NCI-H187 treated with DMSO at 0.1 percent for 48 hours (cell line): Measurements from ENCODE around the gene FMO2.

Source experiments
- DNase-seq: peaks from one replicate; lab custom pipeline; 2025; lab: John Stamatoyannopoulos, UW

Gene FMO2

DNA sequence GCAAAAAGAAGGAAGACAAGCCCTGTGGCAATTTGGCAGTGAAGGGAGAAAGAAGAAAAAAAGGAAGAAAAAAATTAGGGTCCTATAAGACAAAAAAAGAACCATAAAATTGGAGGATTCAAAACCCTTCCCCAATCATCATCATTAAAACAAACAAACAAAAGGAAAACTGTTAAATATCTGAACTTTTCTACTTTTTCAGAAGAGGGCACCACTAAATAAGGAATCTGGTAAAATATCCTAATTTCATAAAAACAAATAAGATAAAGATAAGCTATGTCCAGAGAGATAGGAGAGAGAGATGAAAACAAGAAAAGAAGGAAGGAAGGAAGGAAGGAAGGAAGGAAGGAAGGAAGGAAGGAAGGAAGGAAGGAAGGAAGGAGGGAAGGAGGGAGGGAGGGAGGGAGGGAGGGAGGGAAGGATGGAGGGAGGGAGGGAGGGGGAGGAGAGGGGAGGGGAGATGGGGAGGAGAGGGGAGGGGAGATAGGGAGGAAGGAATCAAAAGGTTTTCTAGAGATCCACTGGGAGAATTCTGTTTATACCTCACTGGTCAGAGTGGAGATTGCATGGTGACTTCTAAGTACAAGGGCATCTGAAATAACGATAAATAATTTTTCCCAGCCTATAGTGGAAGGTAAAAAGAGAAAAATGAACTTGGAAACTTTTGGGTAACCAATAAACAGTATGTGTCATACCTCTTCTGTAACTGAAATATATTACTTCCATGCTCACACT lies 10.4 kb upstream of the FMO2 start:
- no peak for DNase-seq

DNA sequence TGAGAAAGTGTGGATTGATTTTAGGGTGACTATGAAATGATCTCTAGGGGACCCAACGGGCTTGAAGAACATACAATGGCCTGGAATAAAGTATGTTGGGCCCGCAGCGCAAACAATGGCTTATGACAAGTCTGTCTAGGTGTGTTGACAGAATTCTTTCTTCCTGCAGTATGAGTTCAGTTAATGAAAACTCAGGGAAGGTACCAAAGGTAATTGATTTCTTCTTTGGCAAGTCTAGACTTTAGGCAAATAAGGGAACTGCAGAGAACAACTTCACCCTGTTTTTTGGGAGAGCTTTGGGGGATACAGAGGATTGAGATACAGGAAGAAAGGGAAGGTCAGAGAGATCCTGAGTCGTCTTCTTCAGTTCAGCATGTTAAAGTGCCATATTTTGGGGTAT lies 7.8 kb upstream of the FMO2 start:
- DNase-seq = no peak

GRCh38 chr1:171179318-171180227 lies 5.5 kb upstream of the FMO2 start:
- no peak for DNase-seq

- no peak for DNase-seq
Observed at GRCh38 chr1:171180670-171181069, 4.4 kb upstream of the FMO2 start.

- peak; percentile 83 for DNase-seq
Observed at GRCh38 chr1:171188388-171189266, 3.5 kb downstream of the FMO2 start.

DNA sequence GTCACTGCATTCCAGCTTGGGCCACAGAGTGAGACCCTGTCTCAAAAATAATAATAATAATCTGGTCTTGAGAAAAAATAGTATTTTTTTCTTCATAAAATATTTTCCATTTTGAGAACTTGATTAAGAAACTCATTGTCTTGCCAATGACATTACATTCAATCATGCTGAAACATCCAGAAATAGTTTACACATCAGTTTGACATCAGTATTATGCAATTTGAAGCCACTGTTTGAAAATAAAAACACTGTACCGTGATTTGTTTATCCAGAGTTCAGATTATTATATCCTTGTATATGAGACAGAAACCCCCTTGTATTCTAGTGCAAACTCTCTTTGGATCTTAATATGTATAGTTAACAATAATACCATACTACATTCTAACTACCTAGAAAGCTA lies 6.9 kb downstream of the FMO2 start:
- DNase-seq = no peak

- no peak for DNase-seq
Observed at GRCh38 chr1:171195767-171196166, 10.7 kb downstream of the FMO2 start.

DNA sequence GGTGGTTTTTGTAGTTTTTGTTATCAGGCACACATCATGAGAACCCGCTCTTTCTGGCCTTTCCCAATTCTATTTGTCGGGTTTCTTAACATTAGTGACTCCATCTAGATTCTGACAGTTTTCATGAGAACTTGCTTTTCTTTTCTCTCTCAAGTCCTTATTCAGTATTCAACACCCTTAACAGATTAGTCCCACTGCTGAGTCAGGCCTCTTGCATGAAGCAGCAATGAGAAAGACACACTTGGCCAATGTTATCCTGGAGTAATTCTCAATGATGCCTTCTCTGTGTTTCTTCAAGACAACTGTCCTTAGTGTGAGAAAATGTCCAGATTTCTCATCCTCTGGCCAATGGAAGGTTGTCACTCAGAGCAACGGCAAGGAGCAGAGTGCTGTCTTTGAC lies 11.3 kb downstream of the FMO2 start:
- DNase-seq = no peak

DNA sequence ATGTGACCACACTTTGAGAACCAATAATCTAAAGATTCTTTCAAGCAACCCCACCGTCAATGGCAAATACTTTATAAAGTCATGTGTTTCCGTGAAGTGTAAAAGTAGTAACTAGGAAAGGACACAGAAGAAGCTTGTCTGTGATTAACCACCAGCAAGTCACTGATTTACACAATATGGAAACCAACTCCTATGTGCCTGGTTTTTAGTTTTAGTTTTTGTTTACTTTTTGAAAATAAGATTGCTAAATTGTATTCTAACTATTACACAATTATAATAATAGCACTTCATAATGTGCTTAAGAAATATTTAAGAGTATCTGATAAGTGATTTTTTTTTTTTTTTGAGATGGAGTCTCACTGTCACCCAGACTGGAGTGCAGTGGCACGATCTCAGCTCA lies 13.0 kb downstream of the FMO2 start:
- DNase-seq = no peak

GRCh38 chr1:171204296-171204695 lies 19.2 kb downstream of the FMO2 start:
- DNase-seq = no peak

- no peak for DNase-seq
Observed at GRCh38 chr1:171206204-171206977, 21.3 kb downstream of the FMO2 start.

DNA sequence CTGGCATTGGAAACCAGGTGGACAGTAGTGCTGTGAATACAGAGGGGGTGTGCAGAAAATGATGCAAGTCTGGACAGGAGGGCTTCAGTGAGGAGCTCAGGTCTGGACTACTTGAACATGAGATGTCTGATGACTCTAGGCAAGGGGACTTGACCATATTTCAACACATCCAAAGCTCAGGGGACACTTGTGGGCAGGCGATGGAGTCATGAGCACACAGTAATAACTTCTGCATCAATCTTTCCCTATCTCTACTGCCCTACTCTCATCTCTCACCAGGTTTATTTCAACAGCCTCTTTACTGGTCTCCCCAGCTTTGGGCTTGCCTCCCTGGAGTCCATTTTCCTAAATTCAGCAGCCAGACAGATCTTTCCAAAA lies 21.9 kb downstream of the FMO2 start:
- no peak for DNase-seq

- no peak for DNase-seq
Observed at GRCh38 chr1:171207377-171207776, 22.3 kb downstream of the FMO2 start.

- DNase-seq = no peak
Observed at GRCh38 chr1:171210355-171210754, 25.3 kb downstream of the FMO2 start.

- no peak for DNase-seq
Observed at GRCh38 chr1:171212607-171213351, 27.7 kb downstream of the FMO2 start.

DNA sequence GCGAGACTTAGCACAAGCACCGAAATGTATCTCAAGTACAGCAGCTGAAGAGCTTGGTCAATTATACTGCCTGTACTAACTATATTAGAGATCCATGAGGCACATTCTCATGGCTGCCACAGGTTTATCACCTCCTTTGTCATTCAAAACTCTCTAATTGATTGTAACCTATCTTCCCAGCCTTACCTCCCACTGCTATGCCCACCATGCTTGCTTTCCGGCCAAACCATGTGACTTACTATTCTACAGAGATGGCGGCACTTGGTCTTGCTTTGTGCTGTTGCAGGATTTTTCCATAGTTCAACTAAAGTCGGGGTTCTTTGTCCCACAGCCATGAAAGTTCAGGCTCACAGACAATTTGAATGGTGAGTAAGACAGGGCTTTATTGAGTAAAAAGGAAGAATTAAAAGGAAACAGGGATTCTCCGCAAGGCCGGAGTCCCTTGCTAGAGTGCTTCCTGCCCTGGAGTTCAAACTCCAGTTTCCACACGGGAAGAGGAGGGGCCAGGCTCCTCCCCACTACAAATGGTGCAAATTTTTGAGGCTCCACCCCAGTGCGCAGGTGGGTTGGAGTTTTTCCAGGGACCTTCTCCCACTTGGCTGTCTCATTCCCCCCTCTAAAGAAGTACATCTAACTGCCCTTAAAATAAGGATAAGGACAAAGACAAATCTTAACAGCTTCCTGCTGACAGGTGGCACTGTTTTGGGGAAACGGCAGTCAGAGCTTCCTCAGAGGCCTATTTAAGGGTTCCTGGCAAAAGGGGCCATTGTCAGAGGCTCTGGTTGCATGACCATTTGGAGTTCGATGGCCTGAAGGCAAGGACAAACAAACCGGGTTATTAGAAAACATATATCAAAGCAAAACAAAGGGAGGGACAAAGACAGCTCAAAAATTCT lies 28.7 kb downstream of the FMO2 start:
- no peak for DNase-seq

DNA sequence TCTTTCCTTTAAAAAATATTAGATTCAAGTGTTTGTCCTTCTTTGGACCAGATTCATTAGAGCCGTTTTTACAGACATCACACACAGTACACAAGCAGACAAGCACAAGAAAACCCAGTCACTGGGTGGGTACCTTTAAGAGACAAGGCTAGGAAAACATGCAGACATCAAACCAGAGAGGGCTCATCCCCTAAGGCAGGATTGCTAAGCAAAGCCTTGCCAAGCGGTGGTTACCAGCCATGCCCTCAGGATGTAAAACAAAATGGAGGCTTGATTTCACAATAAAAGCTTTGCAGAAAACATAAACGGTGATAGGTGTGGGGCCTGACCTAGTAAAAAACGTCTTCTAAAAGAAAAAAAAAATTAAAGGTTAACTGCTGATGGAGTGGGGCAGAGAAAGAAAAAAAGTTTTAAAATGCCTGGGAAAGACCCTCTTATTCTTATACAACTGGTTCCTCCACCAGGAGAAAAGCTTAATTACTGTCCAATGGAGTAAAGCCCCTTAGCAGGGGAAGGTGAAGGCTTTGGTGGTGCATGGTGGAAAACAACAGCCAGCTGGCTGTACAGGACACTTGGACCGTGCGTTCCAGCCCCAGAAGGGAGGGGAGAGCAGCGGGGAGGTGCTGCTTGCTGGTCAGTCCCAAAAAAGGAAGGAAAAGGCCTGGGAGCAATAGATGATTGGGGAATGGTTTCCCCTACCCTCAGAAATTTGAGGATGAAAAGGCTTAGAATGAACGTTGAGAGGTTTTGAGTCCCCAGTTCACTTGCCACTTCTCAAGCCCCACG lies 32.8 kb downstream of the FMO2 start:
- no peak for DNase-seq

DNA sequence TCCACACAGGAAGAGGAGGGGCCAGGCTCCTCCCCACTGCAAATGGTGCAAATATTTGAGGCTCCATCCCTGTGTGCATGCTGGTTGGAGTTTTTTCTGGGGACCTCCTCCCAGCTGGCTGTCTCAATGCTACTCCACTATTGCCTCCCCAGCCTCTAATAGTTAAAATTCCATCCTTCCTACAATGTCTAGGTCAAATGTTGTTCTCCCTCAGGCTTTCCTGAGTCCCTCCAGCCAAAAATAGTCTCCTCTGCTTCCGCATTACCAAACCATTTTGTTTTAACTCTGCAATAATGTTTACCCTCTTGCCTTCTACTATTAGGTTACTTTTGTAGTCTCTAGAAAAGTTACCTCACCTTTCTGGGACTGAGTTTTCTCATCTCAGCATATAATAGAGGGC lies 33.6 kb downstream of the FMO2 start:
- DNase-seq = no peak
